HG03175 (cell line): Measurements from ENCODE around the gene CLPX.
"Not testable (repeated sequence)": the region's sequence is repeated elsewhere in the genome, so short reads cannot be mapped to it uniquely, and the experiment has no call there.

Experiments used
- ATAC-seq: cut with Tn5 transposase; IDR thresholded peaks from one replicate; pipeline ENCODE4 v1.9.1; 2021; ENCODE audit warnings: mild to moderate bottlenecking, moderate library complexity; ENCODE audit not compliant: unreplicated experiment

CLPX gene

GRCh38 chr15:65105038-65105437 lies 80.1 kb downstream of the CLPX start:
- no peak for ATAC-seq

GRCh38 chr15:65102912-65103311 lies 82.2 kb downstream of the CLPX start:
- ATAC-seq = no peak

- no peak for ATAC-seq
Measured at GRCh38 chr15:65101891-65102708, 83.0 kb downstream of the CLPX start.

- no peak for ATAC-seq
Measured at GRCh38 chr15:65101411-65101890, 83.7 kb downstream of the CLPX start.

GRCh38 chr15:65100442-65100841 lies 84.7 kb downstream of the CLPX start:
- no peak for ATAC-seq

GRCh38 chr15:65099801-65100200 lies 85.3 kb downstream of the CLPX start:
- not testable (repeated sequence) for ATAC-seq

- ATAC-seq = no peak
Measured at GRCh38 chr15:65099336-65099735, 85.8 kb downstream of the CLPX start.
